T-helper 9 cell (primary cell): ENCODE measurements around the gene BTBD2.
A peak's percentile ranks its signal among the peaks of the same experiment; 100 is the strongest.
"Not testable (repeated sequence)": the region's sequence is repeated elsewhere in the genome, so short reads cannot be mapped to it uniquely, and the experiment has no call there.

Experiments used
- DNase-seq: peaks from one replicate; pipeline ENCODE4 v3.0.0-alpha.2; 2020

Gene BTBD2

DNA sequence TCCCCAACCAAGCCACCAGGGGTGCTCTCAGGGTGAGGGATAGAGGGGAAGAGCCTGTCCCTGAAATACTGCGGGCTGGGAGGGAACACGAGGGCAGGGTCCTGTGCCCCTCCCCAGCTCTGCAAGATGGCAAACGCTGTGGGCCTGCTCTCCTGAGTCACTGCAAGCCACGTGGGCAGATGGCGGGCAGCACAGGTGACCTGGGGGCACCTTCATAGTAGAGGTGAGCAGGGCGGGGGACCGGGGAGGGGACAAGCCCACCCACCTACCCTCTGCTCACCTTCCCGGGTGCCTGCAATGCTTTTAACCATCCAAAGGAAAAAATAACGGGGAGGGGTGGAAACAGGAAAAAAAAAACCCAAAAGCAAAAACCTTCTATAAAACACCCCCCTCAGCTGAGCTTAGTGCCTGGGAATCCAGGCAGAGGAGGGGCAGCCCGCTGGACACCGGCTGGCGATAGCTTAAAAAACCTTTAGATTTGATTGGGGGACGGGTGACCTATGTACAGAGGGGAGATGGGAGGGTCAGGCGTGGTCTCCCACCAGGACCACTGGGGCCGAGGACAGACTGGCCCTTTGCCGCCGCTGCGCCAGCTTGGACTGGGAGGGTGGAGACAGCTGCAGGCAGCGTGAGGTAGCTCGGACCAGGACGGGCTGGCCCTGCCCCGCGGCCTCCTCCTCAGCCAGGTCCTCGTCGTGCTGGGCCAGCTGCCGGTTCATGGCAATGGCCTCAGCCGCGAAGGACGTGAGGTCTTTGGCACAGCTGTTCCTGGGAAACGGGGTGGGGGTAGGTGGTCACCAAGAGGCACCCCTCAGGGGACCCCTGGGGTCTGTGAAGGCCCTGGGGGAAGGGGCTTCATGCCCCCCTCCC is 23.8 kb upstream of the BTBD2 start:
- DNase-seq = peak; percentile 4

DNA sequence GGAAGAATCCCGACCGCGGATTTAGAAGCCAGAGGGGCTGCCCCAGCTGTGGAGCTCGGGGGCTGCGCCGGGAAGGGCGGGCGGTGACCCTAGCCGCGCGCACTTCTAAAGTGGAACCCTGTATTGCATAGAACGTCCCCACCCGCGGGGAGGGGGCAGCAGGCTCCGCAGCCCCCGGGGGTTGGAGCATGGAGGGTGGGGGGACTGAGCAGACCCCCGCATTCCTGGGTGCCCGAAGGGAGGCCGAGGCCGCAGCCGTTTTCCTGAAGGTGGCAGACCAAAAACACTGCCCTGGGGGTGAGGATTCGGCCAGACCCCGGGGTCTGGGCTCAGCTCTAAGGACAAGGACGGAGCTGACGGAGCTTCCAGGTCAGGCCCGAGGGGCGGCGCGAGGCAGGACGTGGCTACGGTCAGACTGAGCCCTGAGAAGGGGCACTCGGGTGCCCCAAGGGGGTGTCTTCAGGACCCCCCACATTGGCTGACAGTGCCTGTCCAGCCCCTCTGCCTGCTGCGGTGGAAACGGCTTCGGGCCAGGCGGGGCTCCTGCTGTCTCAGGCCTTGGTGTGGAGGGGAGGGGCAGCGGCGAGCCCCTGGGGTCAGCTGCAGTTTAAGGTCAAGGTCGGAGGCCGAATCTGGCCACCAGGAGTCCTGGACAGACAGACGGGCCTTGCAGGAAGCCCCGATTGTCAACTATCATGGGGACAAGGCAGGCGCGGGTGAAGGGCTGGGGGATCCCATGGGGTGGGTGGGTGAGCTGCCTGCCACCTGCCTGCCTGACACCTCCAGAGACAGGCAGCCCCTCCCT is 23.0 kb upstream of the BTBD2 start:
- DNase-seq = no peak

DNA sequence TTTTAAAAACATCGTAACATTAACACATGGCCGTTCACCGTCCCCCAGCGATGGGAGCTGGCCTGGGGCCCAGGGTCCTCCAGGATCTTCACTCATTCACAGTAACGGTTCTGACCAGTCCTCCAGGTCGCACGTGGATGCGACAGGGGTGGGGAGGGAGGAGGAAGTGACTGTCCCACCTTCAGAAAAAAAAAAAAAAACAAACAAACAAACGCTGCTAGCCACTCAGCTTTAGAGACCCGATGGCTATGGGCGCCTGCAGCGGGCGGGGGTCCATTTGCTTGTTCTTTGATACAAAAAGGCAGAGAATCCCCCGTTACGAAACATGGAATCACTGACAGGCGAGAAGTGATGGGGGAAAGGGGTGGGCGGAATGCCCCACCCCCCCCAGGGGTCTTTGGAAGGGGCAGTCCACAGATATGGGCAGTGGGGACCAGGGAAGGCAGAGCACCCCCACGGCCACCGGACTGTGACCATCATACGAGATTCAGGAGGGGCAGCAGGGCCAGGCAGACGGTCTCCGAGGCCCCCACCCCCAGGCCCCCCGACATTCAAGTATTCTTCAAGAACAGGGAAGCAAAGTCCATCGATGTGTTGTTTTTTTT is 22.2 kb upstream of the BTBD2 start:
- no peak for DNase-seq

DNA sequence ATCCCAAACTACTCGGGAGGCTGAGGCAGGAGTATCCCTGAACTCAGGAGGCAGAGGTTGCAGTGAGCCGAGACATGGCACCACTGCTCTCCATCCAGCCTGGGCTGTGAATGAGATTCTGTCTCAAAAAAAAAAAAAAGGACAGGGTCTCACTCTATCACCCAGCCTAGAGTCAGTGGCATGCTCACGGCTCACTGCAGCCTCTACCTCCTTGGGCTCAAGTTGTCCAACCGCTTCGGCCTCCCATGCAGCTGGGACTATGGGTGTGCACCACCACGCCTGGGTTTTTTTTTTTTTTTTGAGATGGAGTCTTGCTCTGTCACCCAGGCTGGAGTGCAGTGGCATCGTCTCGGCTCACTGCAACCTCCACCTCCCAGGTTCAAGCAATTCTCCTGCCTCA is 20.9 kb upstream of the BTBD2 start:
- DNase-seq = no peak

DNA sequence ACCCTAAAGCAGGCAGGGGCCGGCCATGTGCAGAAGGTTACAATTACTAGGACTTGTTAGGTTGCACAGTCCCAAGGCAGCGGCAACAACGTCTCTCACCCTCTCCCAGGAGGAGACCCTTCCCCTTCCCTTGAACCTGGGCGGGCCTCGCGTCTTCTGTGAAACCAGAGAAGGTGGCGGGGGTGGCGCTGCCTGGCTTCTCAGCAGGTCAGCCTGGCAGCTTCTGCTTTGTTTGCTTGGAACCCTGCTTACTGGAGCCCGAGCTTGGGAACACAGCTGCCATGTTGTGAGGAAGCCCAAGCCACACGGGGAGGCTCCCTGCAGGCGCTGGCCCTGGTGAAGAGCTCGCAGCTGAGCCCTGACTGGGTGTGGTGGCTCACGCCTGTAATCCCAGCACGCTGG is 20.1 kb upstream of the BTBD2 start:
- DNase-seq = no peak

DNA sequence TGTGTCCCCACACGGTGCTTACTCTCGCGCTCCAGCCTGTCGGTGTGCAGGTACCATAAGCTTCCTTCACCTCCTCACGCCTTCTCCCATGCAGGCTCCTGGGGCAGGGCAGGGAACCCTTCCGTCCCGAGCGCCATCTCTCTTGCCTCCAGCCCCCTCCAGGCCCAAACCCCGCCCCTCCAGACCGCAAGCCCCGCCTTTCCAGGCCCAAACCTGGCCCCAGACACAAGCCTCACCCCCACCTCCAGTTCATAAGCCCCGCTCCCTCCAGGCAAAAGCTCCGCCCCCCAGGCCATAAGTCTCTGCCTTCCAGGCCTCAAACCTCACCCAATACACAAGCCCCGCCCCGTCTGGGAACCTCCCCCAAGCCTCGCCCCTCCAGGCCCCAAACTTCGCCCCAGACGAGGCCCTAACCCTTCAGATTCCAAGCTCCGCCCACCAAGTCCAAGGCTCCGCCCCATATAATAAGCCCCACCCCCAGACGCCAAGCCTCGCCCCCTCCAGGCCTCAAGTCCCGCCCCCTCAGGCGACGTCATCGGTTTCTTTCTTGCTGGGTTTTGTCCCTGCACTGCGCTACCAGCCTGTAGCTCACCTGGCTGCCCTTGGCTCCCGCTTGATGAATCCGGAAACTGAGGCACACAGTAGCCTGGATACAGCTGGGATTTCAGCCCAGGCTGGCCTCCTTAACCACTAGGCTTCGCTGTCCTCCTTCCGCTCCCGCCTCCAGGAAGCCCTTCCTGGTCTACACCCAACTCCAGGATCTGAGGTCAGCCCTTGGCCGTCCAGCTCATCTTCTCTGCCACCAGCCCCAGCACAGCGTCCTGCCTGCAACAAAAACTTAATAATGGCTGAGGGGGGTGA is 19.4 kb upstream of the BTBD2 start:
- DNase-seq = peak; percentile 71

DNA sequence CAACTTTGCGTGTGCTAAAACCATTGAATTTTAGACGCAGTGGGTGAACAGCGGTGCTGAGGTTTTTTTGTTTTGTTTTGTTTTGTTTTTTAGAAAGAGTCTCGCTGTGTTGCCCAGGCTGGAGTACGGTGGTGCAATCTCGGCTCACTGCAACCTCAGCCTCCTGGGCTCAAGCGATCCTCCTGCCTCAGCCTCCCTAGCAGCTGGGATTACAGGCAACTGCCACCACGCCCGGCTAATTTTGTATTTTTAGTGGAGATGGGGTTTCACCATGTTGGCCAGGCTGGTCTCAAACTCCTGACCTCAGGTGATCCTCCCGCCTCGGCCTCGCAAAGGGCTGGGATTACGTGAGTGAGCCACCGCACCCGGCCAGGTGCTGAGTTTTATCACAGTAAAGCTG is 18.7 kb upstream of the BTBD2 start:
- not testable (repeated sequence) for DNase-seq

DNA sequence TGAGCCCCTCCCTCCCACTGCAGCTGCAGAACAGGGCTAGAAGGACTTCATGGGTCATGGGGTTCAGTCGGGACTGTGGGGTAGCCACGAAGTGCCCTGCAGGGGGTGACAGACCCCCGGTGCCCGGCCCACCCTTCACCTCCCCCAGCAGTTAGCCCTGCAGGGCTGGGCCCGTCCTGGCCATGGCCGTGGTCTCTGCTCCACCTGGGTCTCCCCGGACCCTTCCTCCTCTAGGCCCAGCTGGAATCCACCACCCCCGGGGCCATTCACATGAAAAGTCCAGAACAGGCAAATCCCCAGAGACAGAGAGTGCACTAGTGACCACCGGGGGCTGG is 18.3 kb upstream of the BTBD2 start:
- no peak for DNase-seq

DNA sequence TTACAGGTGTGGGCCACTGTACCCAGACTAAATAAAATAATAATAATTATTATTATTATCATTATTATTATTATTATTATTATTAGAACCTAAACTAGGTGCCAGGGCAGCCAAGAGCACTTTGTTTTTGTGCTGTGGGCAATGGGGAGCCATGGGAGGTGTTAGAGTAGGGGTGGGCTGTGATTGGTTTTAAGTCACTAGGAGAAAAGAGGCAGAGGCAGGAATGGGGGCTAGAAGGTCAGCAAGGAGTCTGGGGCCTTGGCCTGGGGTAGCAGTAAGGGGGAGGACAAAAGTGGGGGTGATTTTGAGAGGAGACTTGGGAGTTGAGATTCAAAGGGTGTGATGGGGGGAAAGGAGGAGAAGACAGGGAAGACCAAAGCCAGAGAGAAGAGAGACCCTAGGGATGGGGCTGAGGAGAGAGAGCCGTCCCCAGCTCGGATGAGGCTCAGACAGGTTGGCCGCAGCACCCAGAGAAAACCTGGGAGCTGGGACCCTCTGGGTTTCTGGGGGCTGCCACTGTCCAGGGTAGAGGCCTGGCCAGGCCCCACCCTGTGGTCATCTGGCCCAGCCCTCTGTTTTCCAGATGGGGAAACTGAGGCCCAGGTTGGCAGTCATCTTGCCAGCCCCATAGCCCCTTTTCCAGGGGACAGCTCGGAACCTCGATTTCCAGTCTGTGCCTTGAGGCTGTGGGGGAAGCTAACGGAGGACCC is 17.8 kb upstream of the BTBD2 start:
- DNase-seq = no peak

DNA sequence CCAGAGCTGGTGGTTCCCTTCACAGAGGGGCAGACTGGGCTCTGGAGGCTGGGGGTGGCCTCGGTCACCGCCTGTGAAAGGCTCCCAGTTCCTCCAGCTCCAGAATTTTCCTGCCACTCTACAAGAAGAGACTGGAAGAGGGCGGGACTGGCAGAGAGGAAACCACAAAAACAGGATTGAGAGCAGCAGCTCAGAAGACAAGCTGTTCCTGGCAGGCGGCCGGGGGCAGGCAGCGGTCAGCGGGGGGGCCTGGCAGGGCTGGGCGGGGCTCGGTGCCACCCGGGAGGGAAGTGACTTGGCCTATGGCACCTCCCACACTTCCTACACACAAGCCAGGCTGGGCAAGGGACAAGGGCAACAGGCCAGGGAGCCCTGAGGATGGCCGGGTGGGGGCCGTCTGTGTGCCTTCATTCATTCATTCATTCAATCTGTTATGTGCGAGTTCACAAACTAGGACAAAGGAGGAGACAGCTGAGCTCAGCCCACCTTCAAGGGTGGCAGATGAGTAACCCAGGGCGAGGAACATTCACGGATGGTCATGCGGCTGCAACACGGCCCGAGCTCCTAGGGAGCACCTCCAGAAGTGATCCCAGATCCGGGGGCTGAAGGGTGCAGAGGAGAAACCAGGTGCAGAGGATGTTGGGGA is 16.9 kb upstream of the BTBD2 start:
- DNase-seq = no peak

DNA sequence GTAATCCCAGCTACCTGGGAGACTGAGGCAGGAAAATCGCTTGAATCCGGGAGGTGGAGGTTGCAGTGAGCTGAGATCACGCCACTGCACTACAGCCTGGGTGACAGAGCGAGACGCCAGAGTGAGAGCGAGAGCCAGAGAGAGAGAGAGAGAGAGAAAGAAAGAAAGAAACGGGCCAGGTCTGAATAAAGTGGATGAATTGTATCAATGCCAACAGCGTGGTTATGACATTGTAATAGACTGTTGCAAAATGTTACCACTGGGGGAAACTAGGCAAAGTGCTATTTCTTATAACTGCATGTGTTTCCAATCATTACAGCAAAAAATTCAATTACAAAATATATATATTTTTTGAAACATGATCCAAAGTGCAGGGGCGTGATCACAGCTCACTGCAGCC is 11.8 kb upstream of the BTBD2 start:
- DNase-seq = no peak

DNA sequence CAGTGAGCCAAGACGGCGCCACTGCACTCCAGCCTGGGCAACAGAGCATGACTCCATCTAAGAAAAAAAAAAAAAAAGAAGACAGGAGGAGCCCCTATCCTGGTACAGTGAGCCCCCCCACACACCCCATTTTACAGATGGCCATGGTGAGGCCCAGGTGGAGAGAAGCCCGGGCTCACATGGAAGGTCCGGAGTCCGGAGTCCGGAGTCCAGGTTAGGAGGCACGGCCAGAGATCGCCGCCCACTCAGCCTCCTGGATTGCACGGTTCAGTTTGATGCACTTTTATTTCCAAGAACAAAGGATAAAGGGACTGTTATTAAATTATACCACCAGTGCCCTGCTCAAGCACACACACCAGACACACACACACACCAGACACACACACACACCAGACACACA is 11.3 kb upstream of the BTBD2 start:
- no peak for DNase-seq

DNA sequence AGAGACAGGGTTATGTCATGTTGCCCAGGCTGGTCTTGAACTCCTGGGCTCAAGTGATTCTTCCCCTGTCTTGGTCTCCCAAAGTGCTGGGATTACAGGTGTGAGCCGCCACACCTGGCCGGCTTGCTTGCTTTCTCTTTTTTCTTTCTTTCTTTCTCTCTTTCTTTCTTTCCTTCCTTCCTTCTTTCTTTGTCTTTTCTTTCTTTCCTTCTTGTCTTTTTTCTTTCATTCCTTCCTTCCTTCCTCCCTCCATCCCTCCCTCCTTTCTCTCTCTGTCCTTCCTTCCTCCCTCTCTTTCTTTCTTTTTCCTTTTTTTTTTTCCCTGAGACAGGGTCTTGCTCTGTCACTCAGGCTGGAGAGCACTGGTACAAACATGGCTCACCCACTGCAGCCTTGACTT is 6.8 kb upstream of the BTBD2 start:
- no peak for DNase-seq

DNA sequence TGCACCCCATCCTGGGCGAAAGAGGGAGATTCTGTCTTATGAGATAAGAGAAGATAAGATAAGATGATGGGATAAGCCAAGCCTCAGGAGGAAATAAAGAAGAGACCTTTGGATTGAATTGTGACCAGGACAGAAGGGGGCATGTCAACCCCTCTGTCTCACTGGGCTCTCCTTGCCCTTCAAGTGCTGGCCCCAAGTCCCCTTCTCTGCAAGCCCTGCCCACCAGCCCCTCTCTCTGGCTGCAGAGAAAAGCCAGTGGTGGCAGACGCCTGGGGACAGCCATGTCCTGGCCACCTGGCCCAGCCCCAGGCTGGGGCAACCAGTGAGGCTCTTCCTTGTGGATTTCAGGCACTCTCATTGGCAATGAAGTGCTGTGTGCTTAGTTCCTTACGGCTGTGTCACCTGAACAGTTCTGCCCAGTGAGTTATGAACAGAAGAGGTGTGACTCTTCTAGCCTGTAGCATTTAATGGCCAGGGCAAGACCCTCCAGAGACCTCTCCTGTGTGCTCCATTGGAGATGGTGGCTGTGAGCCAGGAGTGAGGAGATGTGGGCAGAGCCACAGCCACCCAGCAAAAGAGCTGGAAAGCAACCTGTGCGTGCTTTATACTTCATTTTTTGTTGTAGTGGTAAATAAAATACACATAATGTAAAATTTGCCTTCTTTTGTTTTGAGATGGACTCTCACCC is 6.1 kb upstream of the BTBD2 start:
- no peak for DNase-seq

DNA sequence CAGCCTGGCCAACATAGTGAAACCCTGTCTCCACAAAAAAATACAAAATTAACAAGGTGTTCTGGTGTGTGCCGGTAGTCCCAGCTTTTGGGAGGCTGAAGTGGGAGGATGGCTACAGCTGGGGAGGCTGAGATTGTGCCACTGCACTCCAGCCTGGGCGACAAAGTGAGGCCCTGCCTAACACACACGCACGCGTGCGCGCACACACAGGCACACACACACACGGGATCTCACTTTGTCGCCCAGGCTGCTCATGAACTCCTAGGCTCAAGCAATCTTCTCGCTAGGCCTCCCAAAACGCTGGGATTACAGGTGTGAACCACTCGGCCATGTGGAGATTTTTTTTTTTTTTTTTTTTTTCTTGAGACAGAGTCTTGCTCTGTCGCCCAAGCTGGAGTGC is 3.2 kb upstream of the BTBD2 start:
- no peak for DNase-seq

DNA sequence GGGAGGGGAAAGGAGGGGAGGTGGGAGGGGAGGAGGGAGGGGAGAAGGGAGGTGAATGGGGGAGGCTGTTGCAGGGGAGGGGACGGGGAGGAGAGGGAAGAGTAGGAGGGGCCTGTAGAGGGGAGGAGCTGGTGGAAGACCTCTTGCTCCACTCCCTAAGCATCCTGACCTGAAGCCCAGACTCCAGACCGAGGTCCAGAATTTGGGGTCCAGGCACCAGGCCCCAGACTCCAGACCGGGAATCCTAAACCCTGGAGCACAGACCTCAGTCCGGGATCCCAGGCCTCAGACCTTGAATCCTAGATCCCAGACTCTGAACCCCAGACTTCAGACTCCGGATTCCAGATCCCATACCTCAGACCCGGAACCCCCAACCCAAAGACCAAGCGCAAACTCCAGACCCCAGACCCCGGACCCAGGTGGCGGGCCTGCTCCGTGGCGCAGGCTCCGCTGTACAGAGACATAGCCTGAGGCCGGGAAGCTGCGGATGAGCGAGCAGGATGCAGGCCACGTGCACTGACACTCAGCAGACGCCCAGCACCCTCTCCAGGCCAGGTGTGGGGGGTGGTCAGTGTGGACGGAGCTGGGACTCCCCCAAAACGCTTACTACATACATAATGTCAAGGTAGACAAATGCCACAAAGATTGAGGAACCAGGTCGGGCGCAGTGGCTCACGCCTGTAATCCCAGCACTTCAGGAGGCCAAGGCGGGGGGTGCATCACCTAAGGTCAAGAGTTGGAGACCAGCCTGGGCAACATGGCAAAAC is 710 bp upstream of the BTBD2 start:
- peak; percentile 40 for DNase-seq

DNA sequence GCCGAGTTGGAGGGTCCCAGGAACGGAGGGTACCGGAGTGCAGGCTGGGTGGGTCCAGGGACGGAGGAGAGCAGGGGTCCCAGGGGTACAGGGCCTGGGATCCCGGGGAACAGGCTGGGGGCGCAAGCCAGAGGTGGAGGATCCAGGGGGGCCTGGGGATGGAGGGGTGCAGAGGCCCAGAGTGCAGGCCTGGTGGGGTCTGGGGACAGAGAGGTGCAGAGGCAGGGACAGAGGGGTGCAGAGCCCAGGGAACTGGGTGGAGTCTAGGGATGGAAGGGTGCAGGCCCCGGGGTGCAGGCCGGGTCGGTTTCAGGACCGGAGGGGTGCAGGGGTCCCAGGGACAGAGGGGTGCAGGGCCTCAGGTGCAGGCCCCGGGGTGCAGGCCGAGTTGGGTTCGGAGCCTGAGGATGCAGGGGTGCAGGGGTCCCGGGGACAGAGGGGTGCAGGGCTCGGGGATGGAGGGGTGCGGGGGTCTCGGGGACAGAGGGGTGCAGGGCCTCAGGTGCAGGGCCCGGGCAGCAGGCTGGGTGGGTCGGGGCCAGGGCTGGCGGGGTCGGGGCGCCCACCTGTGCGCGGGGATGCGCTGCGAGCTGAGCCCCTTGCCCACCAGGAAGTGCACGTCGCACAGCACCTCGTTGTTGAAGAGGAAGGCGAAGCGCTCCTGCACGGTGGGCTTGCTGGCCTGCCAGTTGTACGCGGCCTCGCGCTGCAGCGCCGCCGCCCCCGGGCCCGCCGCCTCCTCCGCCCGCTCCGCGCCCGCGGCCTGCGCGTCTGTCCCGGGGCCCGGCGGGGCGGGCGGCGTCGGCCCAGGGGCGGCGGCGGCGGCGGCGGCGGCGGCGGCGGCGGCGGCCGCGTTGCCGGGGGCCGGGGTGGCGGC is 545 bp downstream of the BTBD2 start:
- DNase-seq = no peak

DNA sequence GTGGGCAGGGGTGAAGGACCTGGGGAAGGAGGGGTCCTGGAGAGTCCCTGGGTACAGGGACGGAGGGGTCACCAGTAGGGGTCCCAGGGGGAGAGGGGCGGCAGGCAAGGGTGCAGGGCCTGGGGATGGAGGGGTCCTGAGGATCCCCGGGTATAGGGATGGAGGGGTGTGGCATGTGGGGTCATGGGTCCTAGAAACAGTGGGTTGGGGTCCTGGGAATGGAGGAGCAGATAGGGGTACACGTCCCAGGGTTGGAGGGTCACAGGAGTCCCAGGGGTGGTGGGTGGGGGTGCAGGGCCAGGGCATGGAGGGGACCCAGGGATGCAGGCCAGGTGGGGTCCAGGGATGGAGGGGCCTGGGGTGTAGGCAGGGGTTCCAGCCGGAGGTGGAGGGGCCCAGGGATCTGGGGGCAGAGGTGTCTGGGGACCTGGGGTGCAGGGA is 1.4 kb downstream of the BTBD2 start:
- DNase-seq = no peak

DNA sequence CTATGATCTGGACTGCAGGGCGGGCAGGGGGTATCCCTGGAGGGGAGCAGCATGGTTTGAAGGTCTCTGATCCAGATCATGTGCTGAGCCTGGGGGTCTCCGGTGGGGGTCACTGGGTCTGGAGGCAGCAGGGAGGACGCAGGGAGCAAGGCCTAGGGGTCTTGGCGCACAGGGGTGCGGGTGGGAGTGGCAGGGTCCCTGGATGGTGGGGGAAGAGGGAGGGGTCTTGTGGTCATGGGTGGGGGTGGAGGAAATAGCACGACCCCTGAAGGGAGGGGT is 1.9 kb downstream of the BTBD2 start:
- DNase-seq = no peak
